Measurements from ENCODE around the gene FMN1.

Gene FMN1

GRCh38 chr15:32919749-32920414, 274.6 kb downstream of the FMN1 start:
- no peak for DNase-seq (ENCODE audit: low read depth)

DNA sequence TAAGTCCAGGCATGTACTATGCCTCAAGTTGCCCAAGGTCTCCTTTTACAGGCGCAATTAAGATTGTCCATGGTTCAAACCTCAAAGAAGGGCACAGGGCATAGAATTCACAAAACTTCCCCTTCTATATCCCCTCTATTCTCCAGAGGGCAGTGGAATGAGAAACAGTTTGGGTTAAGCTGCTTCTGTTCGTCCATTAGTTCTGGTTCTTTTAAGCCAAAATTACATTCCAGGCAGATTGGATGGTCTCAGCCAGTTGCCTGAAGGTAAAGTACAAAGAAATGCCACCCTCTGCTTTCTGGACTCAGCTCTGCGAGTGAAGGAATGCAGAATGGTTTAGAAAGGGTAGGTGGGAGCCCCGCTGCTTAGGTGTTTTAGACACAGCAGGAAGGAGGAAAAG, 276.0 kb downstream of the FMN1 start:
- no peak for DNase-seq (ENCODE audit: low read depth)

GRCh38 chr15:32910839-32911238, 283.7 kb downstream of the FMN1 start:
- no peak for DNase-seq (ENCODE audit: low read depth)

DNA sequence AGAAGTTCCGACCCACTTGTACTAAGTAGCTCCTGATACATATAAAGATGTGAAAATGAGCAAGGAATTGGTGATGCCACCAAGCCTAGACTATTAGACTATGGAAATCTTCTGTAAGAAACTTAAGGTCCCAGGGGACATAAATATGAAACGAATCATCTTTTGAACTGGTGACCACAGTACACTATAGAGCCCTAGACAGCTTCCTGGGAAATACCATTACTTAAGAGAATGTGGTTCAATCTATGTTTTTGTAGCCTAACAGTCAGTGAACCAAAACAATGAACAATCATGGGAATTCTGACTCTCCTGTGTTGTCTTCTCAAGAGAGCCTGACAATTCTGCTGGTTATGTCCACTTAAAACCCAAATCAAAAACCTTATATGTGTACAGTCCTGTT, 285.1 kb downstream of the FMN1 start:
- no peak for DNase-seq (ENCODE audit: low read depth)

- peak; percentile 16 for DNase-seq (ENCODE audit: low read depth)
Observed at GRCh38 chr15:32908872-32909271, 285.6 kb downstream of the FMN1 start.

GRCh38 chr15:32908135-32908801, 286.2 kb downstream of the FMN1 start:
- peak; percentile 19 for DNase-seq (ENCODE audit: low read depth)

GRCh38 chr15:32905481-32905880, 289.0 kb downstream of the FMN1 start:
- peak; percentile 8 for DNase-seq (ENCODE audit: low read depth)

GRCh38 chr15:32904448-32904847, 290.1 kb downstream of the FMN1 start:
- no peak for DNase-seq (ENCODE audit: low read depth)

GRCh38 chr15:32903591-32904290, 290.8 kb downstream of the FMN1 start:
- no peak for DNase-seq (ENCODE audit: low read depth)

GRCh38 chr15:32901995-32902394, 292.5 kb downstream of the FMN1 start:
- no peak for DNase-seq (ENCODE audit: low read depth)

GRCh38 chr15:32901192-32901591, 293.3 kb downstream of the FMN1 start:
- DNase-seq (ENCODE audit: low read depth): no peak

DNA sequence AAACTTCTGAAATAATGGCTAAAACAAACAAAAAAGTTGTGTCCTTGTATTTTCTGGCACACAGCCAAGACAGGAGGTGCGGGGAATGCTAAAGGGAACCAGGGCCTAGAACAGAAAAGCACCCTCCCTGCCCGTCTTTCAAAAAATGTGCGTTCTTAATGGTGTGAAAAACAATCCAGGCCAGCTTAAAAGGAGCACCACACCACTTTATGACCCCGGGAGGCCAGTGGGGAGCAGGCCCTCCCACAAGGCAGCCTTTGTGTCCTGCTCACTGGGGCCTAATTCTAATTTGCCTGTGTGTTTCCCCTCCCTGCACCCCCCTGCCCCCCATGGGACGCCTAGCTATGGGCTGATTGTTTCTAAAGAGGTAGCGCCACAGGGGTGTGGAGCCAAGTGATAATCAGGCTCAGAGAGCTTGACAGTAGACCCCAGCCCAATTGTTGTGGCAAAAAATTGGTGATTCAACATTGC, 295.4 kb downstream of the FMN1 start:
- no peak for DNase-seq (ENCODE audit: low read depth)

- no peak for DNase-seq (ENCODE audit: low read depth)
Observed at GRCh38 chr15:32898414-32898813, 296.1 kb downstream of the FMN1 start.

DNA sequence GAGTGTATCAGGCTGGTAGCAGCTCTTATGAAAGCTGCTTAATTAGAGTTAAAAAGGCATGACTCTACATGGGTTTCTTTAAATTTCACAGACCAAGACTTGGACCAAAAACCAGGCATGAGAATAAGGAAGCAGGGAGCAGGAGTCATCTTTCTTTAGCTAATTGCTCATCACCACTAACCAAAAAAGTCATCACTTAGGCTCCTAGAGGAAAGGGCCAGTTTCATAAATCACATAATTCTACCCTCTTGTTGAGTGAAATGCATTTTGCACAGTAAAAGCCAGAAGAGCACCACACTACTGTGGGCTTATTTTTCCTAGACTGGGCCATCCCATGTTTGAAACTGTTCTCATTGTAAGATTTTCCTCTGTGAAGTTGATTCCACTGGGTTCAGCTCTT, 301.1 kb downstream of the FMN1 start:
- DNase-seq (ENCODE audit: low read depth): no peak

DNA sequence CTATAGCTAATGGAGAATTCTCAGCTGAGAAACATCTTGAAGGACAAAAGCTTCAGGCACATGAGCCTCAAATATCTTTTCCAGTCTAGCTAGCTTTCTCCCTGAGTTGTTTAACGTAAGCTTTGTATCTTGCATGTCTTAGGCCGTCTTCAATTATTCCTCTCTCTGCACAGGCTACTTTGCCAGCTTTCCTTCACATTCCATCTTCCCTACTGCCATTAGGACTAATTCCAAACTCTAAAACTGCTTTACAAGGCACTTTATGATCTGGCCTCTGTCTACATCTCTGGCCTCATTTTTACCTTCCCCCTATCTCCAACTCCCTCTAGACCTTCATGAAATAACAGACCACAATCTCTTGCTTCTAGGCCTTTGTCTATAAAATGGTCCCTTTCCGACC, 305.3 kb downstream of the FMN1 start:
- DNase-seq (ENCODE audit: low read depth): no peak

DNA sequence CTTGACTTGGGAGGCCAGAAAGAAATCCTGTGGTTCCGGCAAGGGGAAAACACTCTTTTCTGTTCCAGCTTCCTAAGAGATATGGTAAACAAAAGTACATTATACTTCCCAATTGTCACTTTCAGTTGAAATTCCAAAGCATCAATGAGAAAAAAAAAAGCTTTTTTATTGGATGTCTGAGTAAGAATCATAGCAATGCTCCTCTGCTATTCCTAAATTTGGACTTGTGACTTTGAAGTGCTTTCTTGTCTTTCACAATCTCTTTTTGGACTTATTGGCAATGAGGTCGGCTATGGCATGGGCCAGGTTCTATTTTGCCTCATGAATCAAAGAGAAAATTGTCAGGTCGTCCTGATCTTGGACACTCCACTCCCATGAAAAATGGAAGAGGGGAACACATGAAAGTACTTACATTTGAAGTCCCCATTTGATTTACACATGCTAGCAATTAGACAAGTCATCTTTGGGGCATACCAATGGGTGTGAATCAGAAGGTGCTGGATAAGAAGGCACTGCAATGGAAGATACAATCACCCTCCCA, 306.2 kb downstream of the FMN1 start:
- DNase-seq (ENCODE audit: low read depth): no peak

GRCh38 chr15:32887090-32887489, 307.4 kb downstream of the FMN1 start:
- DNase-seq (ENCODE audit: low read depth): no peak

- no peak for DNase-seq (ENCODE audit: low read depth)
Observed at GRCh38 chr15:32886459-32886858, 308.1 kb downstream of the FMN1 start.

DNA sequence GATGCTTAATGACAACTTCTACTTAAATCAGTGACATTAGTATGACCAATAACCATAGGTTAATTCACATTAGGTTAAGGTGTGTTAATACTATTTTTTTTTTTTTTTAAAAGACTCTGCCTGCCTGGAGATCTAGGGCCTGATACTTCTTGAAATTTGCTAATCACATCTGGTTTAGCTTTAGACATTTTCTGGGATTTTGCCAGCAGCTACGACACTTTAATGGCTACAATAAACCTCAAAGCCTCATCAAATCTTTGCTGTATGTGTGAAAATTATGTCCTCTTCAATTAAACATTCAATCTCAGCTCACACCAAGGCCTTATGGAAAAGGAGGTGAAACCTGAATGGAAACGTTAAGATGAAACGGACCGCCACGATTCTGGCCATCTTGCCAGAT, 308.8 kb downstream of the FMN1 start:
- DNase-seq (ENCODE audit: low read depth): no peak

- DNase-seq (ENCODE audit: low read depth): no peak
Observed at GRCh38 chr15:32884146-32884545, 310.4 kb downstream of the FMN1 start.

- DNase-seq (ENCODE audit: low read depth): no peak
Observed at GRCh38 chr15:32882955-32883354, 311.6 kb downstream of the FMN1 start.

DNA sequence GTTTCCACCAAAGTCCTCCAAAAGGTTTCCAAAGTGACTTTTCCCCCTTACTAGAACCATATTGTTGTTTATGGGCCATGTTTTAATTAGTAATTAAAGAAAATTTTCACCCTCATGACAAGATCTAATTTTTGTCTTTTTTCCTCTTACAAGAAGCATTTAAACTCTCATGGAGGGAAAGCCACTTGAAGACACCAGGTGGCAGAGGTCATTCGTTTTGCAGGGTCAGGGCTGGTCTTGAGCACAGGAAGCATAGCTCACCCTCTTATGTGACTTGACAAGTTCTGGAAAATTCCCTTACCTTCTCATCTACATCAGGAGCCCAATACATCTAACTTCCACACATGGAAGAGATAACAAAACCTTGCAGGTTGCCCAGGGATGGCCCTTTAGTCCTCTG, 313.0 kb downstream of the FMN1 start:
- no peak for DNase-seq (ENCODE audit: low read depth)

DNA sequence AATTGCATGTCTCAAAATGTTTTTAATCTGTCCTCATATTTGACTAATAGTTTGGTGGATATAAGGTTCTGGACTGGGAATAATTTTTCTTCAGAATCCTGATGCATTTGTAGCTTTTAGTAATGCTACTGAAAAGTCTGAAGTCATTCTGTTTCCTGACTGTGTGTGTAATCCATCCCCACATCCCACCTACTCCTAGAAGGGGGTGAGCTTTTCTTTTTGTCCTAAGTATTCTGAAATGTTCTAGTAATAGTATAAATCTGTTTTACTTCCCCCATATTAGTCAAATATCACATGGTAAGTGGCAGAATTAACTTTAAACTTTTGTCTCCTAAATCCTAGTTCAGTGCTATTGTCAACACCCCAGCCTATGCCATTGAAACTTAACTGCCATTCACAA, 313.9 kb downstream of the FMN1 start:
- DNase-seq (ENCODE audit: low read depth): no peak
